H1 (cell line): Measurements from ENCODE around the gene TBC1D22A.

Experiments
- CEBPB ChIP-seq: IDR thresholded peaks from 2 replicates; pipeline ENCODE4 v1.6.1; 2012; ENCODE audit warnings: low read depth, low read length
- CHD2 ChIP-seq: IDR thresholded peaks from 2 replicates; pipeline ENCODE4 v1.6.1; 2012; ENCODE audit warnings: low read length, improper control_type of control experiment
- EP300 ChIP-seq, 2 experiments: IDR thresholded peaks; 1 replicate in 1 of 2; 2 replicates in 1 of 2; pipeline ENCODE4 v1.6.1; 2011 to 2012; ENCODE audit warnings: low read depth in 2 of 2, low read length in 2 of 2, mild to moderate bottlenecking in 2 of 2, borderline replicate concordance in 1 of 2, inconsistent platforms in 1 of 2, moderate library complexity in 1 of 2
- HDAC6 ChIP-seq: IDR thresholded peaks from one replicate; pipeline ENCODE4 v1.7.1; 2012; ENCODE audit warnings: low read depth, mild to moderate bottlenecking, inconsistent platforms, low read length, moderate library complexity
- JUND ChIP-seq: IDR thresholded peaks from 2 replicates; pipeline ENCODE4 v1.6.1; 2011; ENCODE audit warnings: mild to moderate bottlenecking, improper control_type of control experiment, low read length
- POLR2A ChIP-seq, 2 experiments: IDR thresholded peaks; 1 replicate in 1 of 2; 2 replicates in 1 of 2; pipeline ENCODE4 v1.6.1; 2011; ENCODE audit warnings: low read depth in 2 of 2, low read length in 2 of 2, mild to moderate bottlenecking in 2 of 2; ENCODE audit errors: control extremely low read depth in 1 of 2
- POLR2AphosphoS5 ChIP-seq: IDR thresholded peaks from 2 replicates; pipeline ENCODE4 v1.6.1; 2011; ENCODE audit warnings: low read depth, low read length
- SP1 ChIP-seq: IDR thresholded peaks from 2 replicates; pipeline ENCODE4 v1.6.1; 2011; ENCODE audit warnings: low read depth, low read length
- TAF1 ChIP-seq: IDR thresholded peaks from 2 replicates; pipeline ENCODE4 v1.6.1; 2011; ENCODE audit warnings: mild to moderate bottlenecking, low read depth, low read length
- YY1 ChIP-seq: IDR thresholded peaks from 2 replicates; pipeline ENCODE4 v1.6.1; 2011; ENCODE audit warnings: low read depth, mild to moderate bottlenecking, low read length
- TF ChIP-seq, protein P1 (sequence below), 3 experiments: IDR thresholded peaks; 1 replicate in 2 of 3; 2 replicates in 1 of 3; pipeline versions ENCODE4 v1.5.1 to v1.6.1; 2011; ENCODE audit warnings: low read length in 3 of 3, mild to moderate bottlenecking in 3 of 3, inconsistent platforms in 2 of 3, low read depth in 1 of 3, moderate library complexity in 1 of 3; ENCODE audit not compliant: insufficient read depth in 1 of 3; ENCODE audit errors: control extremely low read depth in 1 of 3
- TF ChIP-seq, protein P2 (sequence below): IDR thresholded peaks from 2 replicates; pipeline ENCODE4 v1.6.1; 2011; ENCODE audit warnings: low read depth, mild to moderate bottlenecking, low read length; ENCODE audit not compliant: insufficient read depth

DNA sequence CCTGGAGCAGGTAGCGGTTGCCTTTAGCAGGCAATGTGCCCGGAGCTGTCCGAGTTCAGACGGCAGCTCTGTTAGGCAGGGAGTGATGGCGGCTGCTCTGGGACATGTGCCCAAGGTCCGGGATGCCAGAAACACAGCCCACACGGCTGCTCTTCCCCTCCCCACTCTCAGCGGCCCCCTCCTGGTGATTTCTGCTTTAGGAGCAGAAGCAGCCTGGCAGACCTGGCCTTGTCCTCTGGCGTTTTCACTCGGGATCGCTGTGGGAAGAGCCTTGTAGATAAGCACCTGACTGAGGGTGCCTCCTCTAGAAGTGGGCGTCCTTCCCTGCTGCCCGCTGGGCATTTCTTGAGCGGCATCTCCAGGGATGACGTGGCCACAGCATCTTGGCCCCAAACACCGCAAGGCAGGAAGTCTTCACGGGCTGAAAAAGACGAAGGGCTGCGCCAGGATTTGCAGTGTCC is 392.2 kb downstream of the TBC1D22A start:
- TF ChIP-seq, protein P1, sequence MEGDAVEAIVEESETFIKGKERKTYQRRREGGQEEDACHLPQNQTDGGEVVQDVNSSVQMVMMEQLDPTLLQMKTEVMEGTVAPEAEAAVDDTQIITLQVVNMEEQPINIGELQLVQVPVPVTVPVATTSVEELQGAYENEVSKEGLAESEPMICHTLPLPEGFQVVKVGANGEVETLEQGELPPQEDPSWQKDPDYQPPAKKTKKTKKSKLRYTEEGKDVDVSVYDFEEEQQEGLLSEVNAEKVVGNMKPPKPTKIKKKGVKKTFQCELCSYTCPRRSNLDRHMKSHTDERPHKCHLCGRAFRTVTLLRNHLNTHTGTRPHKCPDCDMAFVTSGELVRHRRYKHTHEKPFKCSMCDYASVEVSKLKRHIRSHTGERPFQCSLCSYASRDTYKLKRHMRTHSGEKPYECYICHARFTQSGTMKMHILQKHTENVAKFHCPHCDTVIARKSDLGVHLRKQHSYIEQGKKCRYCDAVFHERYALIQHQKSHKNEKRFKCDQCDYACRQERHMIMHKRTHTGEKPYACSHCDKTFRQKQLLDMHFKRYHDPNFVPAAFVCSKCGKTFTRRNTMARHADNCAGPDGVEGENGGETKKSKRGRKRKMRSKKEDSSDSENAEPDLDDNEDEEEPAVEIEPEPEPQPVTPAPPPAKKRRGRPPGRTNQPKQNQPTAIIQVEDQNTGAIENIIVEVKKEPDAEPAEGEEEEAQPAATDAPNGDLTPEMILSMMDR (IDR thresholded peaks at IDR 0.05; ENCODE audit: control extremely low read depth in 1 of 3, insufficient read depth in 1 of 3, low read depth in 1 of 3, low read length in 3 of 3): no peak
- TF ChIP-seq HDAC6 (no peak), SP1 (no peak), EP300 (IDR thresholded peaks at IDR 0.05; ENCODE audit: borderline replicate concordance in 1 of 2, low read depth in 2 of 2, low read length in 2 of 2) (no peak), JUND (no peak), YY1 (no peak), CEBPB (no peak), POLR2AphosphoS5 (no peak), CHD2 (no peak), POLR2A (IDR thresholded peaks at IDR 0.05; ENCODE audit: control extremely low read depth in 1 of 2, low read depth in 2 of 2, low read length in 2 of 2) (no peak), TAF1 (no peak)
- TF ChIP-seq, protein P2, sequence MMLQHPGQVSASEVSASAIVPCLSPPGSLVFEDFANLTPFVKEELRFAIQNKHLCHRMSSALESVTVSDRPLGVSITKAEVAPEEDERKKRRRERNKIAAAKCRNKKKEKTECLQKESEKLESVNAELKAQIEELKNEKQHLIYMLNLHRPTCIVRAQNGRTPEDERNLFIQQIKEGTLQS: no peak
